H9 (cell line): ENCODE results near the gene TJP3. TPM values are rescaled to one million over a fixed set of nuclear protein-coding genes. Genes with fewer than 3 reads are reported as not detected.

Source experiments
- DNase-seq: peaks from one replicate; pipeline ENCODE4 v3.0.0-alpha.2; 2017
- H2AFZ ChIP-seq: one replicate; pipeline ENCODE4 v1.6.1; 2013; ENCODE audit warnings: mild to moderate bottlenecking, low read length, control low read depth, moderate library complexity
- H2AK5ac ChIP-seq: 2 replicates; pipeline ENCODE4 v1.6.1; 2013; ENCODE audit warnings: low read length, control low read depth, mixed read lengths; ENCODE audit not compliant: insufficient read length
- H2BK120ac ChIP-seq: one replicate; pipeline ENCODE4 v1.6.1; 2013; ENCODE audit warnings: low read depth, mild to moderate bottlenecking, low read length, control low read depth, inconsistent platforms; ENCODE audit not compliant: poor library complexity, severe bottlenecking
- H2BK12ac ChIP-seq: 2 replicates; pipeline ENCODE4 v1.6.1; 2013; ENCODE audit warnings: low read length, control low read depth, mixed read lengths, low read depth; ENCODE audit not compliant: insufficient read length
- H2BK15ac ChIP-seq: 2 replicates; pipeline ENCODE4 v1.6.1; 2013; ENCODE audit warnings: low read depth, low read length, control low read depth
- H2BK20ac ChIP-seq: one replicate; pipeline ENCODE4 v1.6.1; 2013; ENCODE audit warnings: low read depth, mild to moderate bottlenecking, low read length, control low read depth, inconsistent platforms; ENCODE audit not compliant: poor library complexity, severe bottlenecking
- H2BK5ac ChIP-seq: 2 replicates; pipeline ENCODE4 v1.6.1; 2013; ENCODE audit warnings: low read length, control low read depth, mixed read lengths; ENCODE audit not compliant: insufficient read length
- H3K14ac ChIP-seq: 2 replicates; pipeline ENCODE4 v1.6.1; 2013; ENCODE audit warnings: low read length, control low read depth; ENCODE audit not compliant: insufficient read depth
- H3K18ac ChIP-seq: 2 replicates; pipeline ENCODE4 v1.6.1; 2013; ENCODE audit warnings: low read depth, mild to moderate bottlenecking, mixed read lengths, low read length, control low read depth; ENCODE audit not compliant: insufficient read length
- H3K23ac ChIP-seq: 2 replicates; pipeline ENCODE4 v1.6.1; 2013; ENCODE audit warnings: low read length, control low read depth, mixed read lengths, low read depth; ENCODE audit not compliant: insufficient read length
- H3K23me2 ChIP-seq: 2 replicates; pipeline ENCODE4 v1.6.1; 2013; ENCODE audit warnings: low read depth, mild to moderate bottlenecking, mixed read lengths, low read length, control low read depth; ENCODE audit not compliant: insufficient read length, poor library complexity, severe bottlenecking
- H3K27ac ChIP-seq: 2 replicates; pipeline ENCODE4 v1.5.1; 2013; ENCODE audit warnings: low read length, control low read depth, mixed read lengths, low read depth; ENCODE audit not compliant: insufficient read length
- H3K27me3 ChIP-seq: 2 replicates; pipeline ENCODE4 v1.6.1; 2013; ENCODE audit warnings: low read length, control low read depth, inconsistent platforms; ENCODE audit not compliant: insufficient read depth
- H3K4ac ChIP-seq: 2 replicates; pipeline ENCODE4 v1.6.1; 2013; ENCODE audit warnings: low read depth, mild to moderate bottlenecking, control low read depth, inconsistent platforms, low read length, moderate library complexity
- H3K4me1 ChIP-seq: 2 replicates; pipeline ENCODE4 v1.6.1; 2013; ENCODE audit warnings: low read length, control low read depth, inconsistent platforms; ENCODE audit not compliant: insufficient read depth
- H3K4me2 ChIP-seq: 2 replicates; pipeline ENCODE4 v1.6.1; 2013; ENCODE audit warnings: low read length, control low read depth, mixed read lengths; ENCODE audit not compliant: insufficient read length, insufficient read depth
- H3K56ac ChIP-seq: 2 replicates; pipeline ENCODE4 v1.6.1; 2013; ENCODE audit warnings: low read depth, mild to moderate bottlenecking, mixed read lengths, low read length, control low read depth; ENCODE audit not compliant: insufficient read length
- H3K79me1 ChIP-seq: 2 replicates; pipeline ENCODE4 v1.6.1; 2013; ENCODE audit warnings: low read depth, mild to moderate bottlenecking, moderate library complexity, low read length, control low read depth, inconsistent platforms; ENCODE audit not compliant: insufficient read depth, poor library complexity, severe bottlenecking
- H3K79me2 ChIP-seq: 2 replicates; pipeline ENCODE4 v1.6.1; 2013; ENCODE audit warnings: low read length, control low read depth, inconsistent platforms; ENCODE audit not compliant: insufficient read depth
- H3K9ac ChIP-seq: 2 replicates; pipeline ENCODE4 v1.6.1; 2013; ENCODE audit warnings: low read length, control low read depth, mixed read lengths; ENCODE audit not compliant: insufficient read length; ENCODE audit errors: extremely low read depth
- H3K9me3 ChIP-seq: one replicate; pipeline ENCODE4 v1.6.1; 2013; ENCODE audit warnings: low read depth, low read length, inconsistent platforms; ENCODE audit not compliant: control insufficient read depth
- H3T11ph ChIP-seq: one replicate; pipeline ENCODE4 v1.6.1; 2013; ENCODE audit warnings: mild to moderate bottlenecking, low read length, control low read depth, inconsistent platforms
- H4K20me1 ChIP-seq: one replicate; pipeline ENCODE4 v1.6.1; 2013; ENCODE audit not compliant: control insufficient read depth, insufficient read length, insufficient read depth
- H4K5ac ChIP-seq: 2 replicates; pipeline ENCODE4 v1.6.1; 2013; ENCODE audit warnings: low read depth, mild to moderate bottlenecking, mixed read lengths, low read length, control low read depth; ENCODE audit not compliant: insufficient read length
- H4K8ac ChIP-seq: replicated peaks from 2 replicates; pipeline ENCODE4 v1.6.1; 2013; ENCODE audit warnings: low read length, control low read depth, mixed read lengths, low read depth; ENCODE audit not compliant: insufficient read length
- H4K91ac ChIP-seq: 2 replicates; pipeline ENCODE4 v1.6.1; 2013; ENCODE audit warnings: low read depth, mild to moderate bottlenecking, moderate library complexity, mixed read lengths, low read length, control low read depth; ENCODE audit not compliant: insufficient read length
- H3K27ac Mint-ChIP-seq, 3 experiments: 2 replicates in 2 of 3; 3 replicates in 1 of 3; pipeline ENCODE4 v1.8.0; 2020 to 2021; ENCODE audit warnings: mixed read lengths in 3 of 3, mild to moderate bottlenecking in 1 of 3, moderate library complexity in 1 of 3
- H3K27me3 Mint-ChIP-seq: 2 replicates; pipeline ENCODE4 v1.8.0; 2021; ENCODE audit warnings: low read depth, mild to moderate bottlenecking, moderate library complexity, mixed read lengths
- H3K36me3 Mint-ChIP-seq, 3 experiments: 2 replicates in 2 of 3; 3 replicates in 1 of 3; pipeline ENCODE4 v1.8.0; 2020 to 2021; ENCODE audit warnings: low read depth in 3 of 3, mixed read lengths in 3 of 3; ENCODE audit not compliant: insufficient read depth in 1 of 3
- H3K4me1 Mint-ChIP-seq, 2 experiments: 2 replicates each; pipeline ENCODE4 v1.8.0; 2020; ENCODE audit warnings: mixed read lengths in 2 of 2
- H3K4me3 Mint-ChIP-seq, 2 experiments: 2 replicates in 1 of 2; 3 replicates in 1 of 2; pipeline ENCODE4 v1.8.0; 2020 to 2021; ENCODE audit warnings: mild to moderate bottlenecking in 2 of 2, mixed read lengths in 2 of 2, moderate library complexity in 1 of 2
- H3K9me3 Mint-ChIP-seq, 2 experiments: 2 replicates in 1 of 2; 3 replicates in 1 of 2; pipeline ENCODE4 v1.8.0; 2020; ENCODE audit warnings: mild to moderate bottlenecking in 2 of 2, mixed read lengths in 2 of 2, moderate library complexity in 1 of 2
- WGBS: extraction: QIAGEN DNeasy Blood & Tissue Kit; methylation state at CpG from one replicate; pipeline ENCODE4 v1.1.7; 2013; ENCODE audit warnings: missing lambda C conversion rate, low lambda C conversion rate, mixed read lengths; ENCODE audit not compliant: insufficient read length; ENCODE audit errors: extremely low coverage; 5-methylcytosine and 5-hydroxymethylcytosine counted together
- total RNA-seq: library from RNA; stranded (reverse); gene quantifications from 2 replicates; pipeline ENCODE4 v1.2.1, GENCODE V29; 2021
- TF ChIP-seq, protein P1 (sequence below): fragments of 200-600 bp; sonication (generic); conservative IDR thresholded peaks from 3 replicates; pipeline ENCODE4 v1.8.0; 2021; ENCODE audit warnings: antibody characterized with exemption, mild to moderate bottlenecking

The TJP3 gene
- total RNA-seq, 1 experiment from 2014 or later: 27.3 TPM

DNA sequence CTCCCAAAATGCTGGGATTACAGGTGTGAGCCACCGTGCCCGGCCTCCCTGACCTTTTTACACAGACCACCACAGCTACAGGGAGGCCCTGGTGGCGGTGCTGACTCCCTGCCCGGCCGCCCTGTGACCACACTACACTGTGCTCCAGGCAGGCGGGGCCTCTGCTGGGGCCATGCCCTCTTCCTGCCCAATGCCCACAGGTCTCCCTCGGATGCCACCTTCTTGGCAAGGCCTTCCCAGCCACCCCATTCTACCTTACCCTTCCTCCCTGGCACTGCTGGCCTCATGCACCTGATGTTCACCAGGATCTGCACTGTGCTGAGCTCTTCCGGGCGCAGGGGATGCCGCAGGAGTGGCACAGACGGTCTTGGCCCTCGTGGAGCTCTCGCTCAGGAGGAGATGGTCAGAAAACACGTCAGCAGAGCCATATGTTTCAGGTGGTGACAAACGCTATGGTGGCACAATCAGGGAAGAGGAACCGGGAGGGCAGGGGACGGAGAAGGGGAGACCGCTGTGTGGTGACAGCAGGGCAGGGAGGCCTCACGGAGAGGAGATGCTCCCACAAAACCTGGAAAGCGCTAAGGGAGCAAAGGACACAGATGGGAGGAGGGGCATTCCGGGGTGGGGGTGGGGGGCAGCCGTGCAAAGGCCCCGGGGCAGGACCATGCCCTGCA is 12.1 kb upstream of the TJP3 start:
- Histone ChIP-seq H2BK12ac (no peak overlapping the region), H3K27ac (no peak overlapping the region), H3K4me1 (no peaks in the 10 kb centered on the region; the same call in 1 of the 2 replicates), H4K5ac (no peak overlapping the region), H3K18ac (no peak overlapping the region), H2BK15ac (no peak overlapping the region), H3K9ac (no peak overlapping the region), H4K20me1 (no peaks in the 10 kb centered on the region), H3K4ac (no peak overlapping the region), H3K79me1 (no peaks in the 10 kb centered on the region), H3T11ph (no peak overlapping the region), H2BK5ac (no peak overlapping the region), H3K9me3 (no peaks in the 10 kb centered on the region), H3K23me2 (peaks cover 8% of the 10 kb centered on the region), H2AK5ac (no peak overlapping the region), H3K79me2 (peaks cover 17% of the 10 kb centered on the region; the same call in 1 of the 2 replicates), H3K14ac (no peak overlapping the region), H2AFZ (no peak overlapping the region), H3K4me2 (no peak overlapping the region), H3K23ac (no peak overlapping the region), H2BK20ac (no peak overlapping the region), H3K27me3 (no peaks in the 10 kb centered on the region), H3K56ac (no peak overlapping the region), H4K8ac (no peak overlapping the region), H2BK120ac (no peak overlapping the region), H4K91ac (no peak overlapping the region)
- Mint-ChIP-seq H3K36me3 (peaks cover 0 to 13% (median 2%) of the 10 kb centered on the region in 3 experiments; a peak in 4 of 7 replicates), H3K27me3 (no peaks in the 10 kb centered on the region), H3K4me3 (no peak overlapping the region; a peak in 1 of 5 replicates), H3K27ac (peak overlapping the region in 1 of 3 experiments; percentile 22; a peak in 1 of 7 replicates), H3K4me1 (peaks cover 0 to 10% of the 10 kb centered on the region in 2 experiments; a peak in 3 of 4 replicates), H3K9me3 (no peaks in the 10 kb centered on the region; a peak in 2 of 5 replicates)
- DNase-seq: no peak
- TF ChIP-seq, protein P1, sequence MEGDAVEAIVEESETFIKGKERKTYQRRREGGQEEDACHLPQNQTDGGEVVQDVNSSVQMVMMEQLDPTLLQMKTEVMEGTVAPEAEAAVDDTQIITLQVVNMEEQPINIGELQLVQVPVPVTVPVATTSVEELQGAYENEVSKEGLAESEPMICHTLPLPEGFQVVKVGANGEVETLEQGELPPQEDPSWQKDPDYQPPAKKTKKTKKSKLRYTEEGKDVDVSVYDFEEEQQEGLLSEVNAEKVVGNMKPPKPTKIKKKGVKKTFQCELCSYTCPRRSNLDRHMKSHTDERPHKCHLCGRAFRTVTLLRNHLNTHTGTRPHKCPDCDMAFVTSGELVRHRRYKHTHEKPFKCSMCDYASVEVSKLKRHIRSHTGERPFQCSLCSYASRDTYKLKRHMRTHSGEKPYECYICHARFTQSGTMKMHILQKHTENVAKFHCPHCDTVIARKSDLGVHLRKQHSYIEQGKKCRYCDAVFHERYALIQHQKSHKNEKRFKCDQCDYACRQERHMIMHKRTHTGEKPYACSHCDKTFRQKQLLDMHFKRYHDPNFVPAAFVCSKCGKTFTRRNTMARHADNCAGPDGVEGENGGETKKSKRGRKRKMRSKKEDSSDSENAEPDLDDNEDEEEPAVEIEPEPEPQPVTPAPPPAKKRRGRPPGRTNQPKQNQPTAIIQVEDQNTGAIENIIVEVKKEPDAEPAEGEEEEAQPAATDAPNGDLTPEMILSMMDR: no peak
- WGBS: no CpG with 5 or more reads among the region's 23 CpGs
